HepG2 (cell line): ENCODE measurements around the gene RAPSN. TPM values are rescaled to one million over a fixed set of nuclear protein-coding genes. Genes with fewer than 3 reads are reported as not detected.

Experiments used
- CENPBD1 ChIP-seq: sonication (generic); formaldehyde crosslinking; IDR thresholded peaks from 2 replicates; pipeline ENCODE4 v1.8.0; 2022; ENCODE audit warnings: missing genetic modification reagents, low read depth, mild to moderate bottlenecking, borderline replicate concordance
- DZIP1 ChIP-seq: sonication (generic); formaldehyde crosslinking; IDR thresholded peaks from 2 replicates; pipeline ENCODE4 v1.5.0; 2020; ENCODE audit warnings: mild to moderate bottlenecking, missing genetic modification reagents
- SAFB2 ChIP-seq: sonication (generic); formaldehyde crosslinking; IDR thresholded peaks from 2 replicates; pipeline ENCODE4 v1.5.1; 2020; ENCODE audit warnings: missing genetic modification reagents, low read depth, mild to moderate bottlenecking, borderline replicate concordance
- SMC3 ChIP-seq: IDR thresholded peaks from 2 replicates; pipeline ENCODE4 v1.6.1; 2011; ENCODE audit warnings: low read length, improper control_type of control experiment
- ZFX ChIP-seq: sonication (generic); formaldehyde crosslinking; IDR thresholded peaks from 2 replicates; pipeline ENCODE4 v1.4.0; 2020; ENCODE audit warnings: mild to moderate bottlenecking, low read depth, missing genetic modification reagents, moderate library complexity
- ZIK1 ChIP-seq: sonication (generic); formaldehyde crosslinking; IDR thresholded peaks from 2 replicates; pipeline ENCODE4 v1.5.0; 2020; ENCODE audit warnings: mild to moderate bottlenecking, low read depth, missing genetic modification reagents, borderline replicate concordance
- ZNF501 ChIP-seq: sonication (generic); formaldehyde crosslinking; IDR thresholded peaks from 2 replicates; pipeline ENCODE4 v1.5.1; 2020; ENCODE audit warnings: mild to moderate bottlenecking, moderate library complexity, missing genetic modification reagents
- ZNF572 ChIP-seq: sonication (generic); formaldehyde crosslinking; IDR thresholded peaks from 2 replicates; pipeline ENCODE4 v1.5.1; 2020; ENCODE audit warnings: mild to moderate bottlenecking, missing genetic modification reagents
- ZNF788 ChIP-seq: sonication (generic); formaldehyde crosslinking; IDR thresholded peaks from 2 replicates; pipeline ENCODE4 v1.5.0; 2020; ENCODE audit warnings: mild to moderate bottlenecking, missing genetic modification reagents, borderline replicate concordance
- polyA plus RNA-seq, 8 experiments: library from polyadenylated mRNA; depleted of rRNA in 3 of 8; stranded (reverse) in 7 of 8; unstranded in 1 of 8; fragments of >200 nt; fragmentation: Illumina TruSeq in 4 of 8; extraction: Trizol in 4 of 8; gene quantifications; 2 replicates each; pipeline versions ENCODE4 v1.2.1 to v1.2.3, GENCODE V29; 2011 to 2016; ENCODE audit warnings: low read depth in 4 of 8, missing spikeins in 1 of 8, mixed read lengths in 1 of 8; ENCODE audit not compliant: insufficient read depth in 1 of 8
- total RNA-seq, 5 experiments: library from RNA; depleted of rRNA; stranded (reverse); fragments of >200 nt; fragmentation: Illumina TruSeq; extraction: Trizol; gene quantifications; 2 replicates each; pipeline ENCODE4 v1.2.3, GENCODE V29; 2016; ENCODE audit warnings: low read depth in 1 of 5
- TF ChIP-seq, protein P1 (sequence below): sonication (generic); formaldehyde crosslinking; IDR thresholded peaks from 2 replicates; pipeline ENCODE4 v1.5.0; 2020; ENCODE audit warnings: mild to moderate bottlenecking, missing genetic modification reagents, borderline replicate concordance
- TF ChIP-seq, protein P2 (sequence below): sonication (generic); formaldehyde crosslinking; IDR thresholded peaks from 2 replicates; pipeline ENCODE4 v1.4.0; 2020; ENCODE audit warnings: missing genetic modification reagents; ENCODE audit errors: not compliant biosample characterization
- TF ChIP-seq, protein P3 (sequence below): sonication (generic); formaldehyde crosslinking; IDR thresholded peaks from 2 replicates; pipeline ENCODE4 v1.8.0; 2022; ENCODE audit warnings: mild to moderate bottlenecking, missing genetic modification reagents; ENCODE audit not compliant: insufficient replicate concordance
- TF ChIP-seq, protein P4 (sequence below): sonication (generic); formaldehyde crosslinking; IDR thresholded peaks from 2 replicates; pipeline ENCODE4 v1.5.0; 2020; ENCODE audit warnings: mild to moderate bottlenecking, missing genetic modification reagents

RAPSN gene
- total and polyA plus RNA-seq, 2 of the 13 experiments (the other 11 are each of a cell fraction or from before 2014, with no cell fraction given), result 0.15 to 1.2 TPM

- TF ChIP-seq, protein P1, sequence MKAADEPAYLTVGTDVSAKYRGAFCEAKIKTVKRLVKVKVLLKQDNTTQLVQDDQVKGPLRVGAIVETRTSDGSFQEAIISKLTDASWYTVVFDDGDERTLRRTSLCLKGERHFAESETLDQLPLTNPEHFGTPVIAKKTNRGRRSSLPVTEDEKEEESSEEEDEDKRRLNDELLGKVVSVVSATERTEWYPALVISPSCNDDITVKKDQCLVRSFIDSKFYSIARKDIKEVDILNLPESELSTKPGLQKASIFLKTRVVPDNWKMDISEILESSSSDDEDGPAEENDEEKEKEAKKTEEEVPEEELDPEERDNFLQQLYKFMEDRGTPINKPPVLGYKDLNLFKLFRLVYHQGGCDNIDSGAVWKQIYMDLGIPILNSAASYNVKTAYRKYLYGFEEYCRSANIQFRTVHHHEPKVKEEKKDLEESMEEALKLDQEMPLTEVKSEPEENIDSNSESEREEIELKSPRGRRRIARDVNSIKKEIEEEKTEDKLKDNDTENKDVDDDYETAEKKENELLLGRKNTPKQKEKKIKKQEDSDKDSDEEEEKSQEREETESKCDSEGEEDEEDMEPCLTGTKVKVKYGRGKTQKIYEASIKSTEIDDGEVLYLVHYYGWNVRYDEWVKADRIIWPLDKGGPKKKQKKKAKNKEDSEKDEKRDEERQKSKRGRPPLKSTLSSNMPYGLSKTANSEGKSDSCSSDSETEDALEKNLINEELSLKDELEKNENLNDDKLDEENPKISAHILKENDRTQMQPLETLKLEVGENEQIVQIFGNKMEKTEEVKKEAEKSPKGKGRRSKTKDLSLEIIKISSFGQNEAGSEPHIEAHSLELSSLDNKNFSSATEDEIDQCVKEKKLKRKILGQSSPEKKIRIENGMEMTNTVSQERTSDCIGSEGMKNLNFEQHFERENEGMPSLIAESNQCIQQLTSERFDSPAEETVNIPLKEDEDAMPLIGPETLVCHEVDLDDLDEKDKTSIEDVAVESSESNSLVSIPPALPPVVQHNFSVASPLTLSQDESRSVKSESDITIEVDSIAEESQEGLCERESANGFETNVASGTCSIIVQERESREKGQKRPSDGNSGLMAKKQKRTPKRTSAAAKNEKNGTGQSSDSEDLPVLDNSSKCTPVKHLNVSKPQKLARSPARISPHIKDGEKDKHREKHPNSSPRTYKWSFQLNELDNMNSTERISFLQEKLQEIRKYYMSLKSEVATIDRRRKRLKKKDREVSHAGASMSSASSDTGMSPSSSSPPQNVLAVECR (CRISPR knock-in tag), result no peak; the same call in none of the 2 replicates
- TF ChIP-seq ZIK1 (CRISPR knock-in tag), result peak; percentile 35; the same call in 1 of the 2 replicates
- no peak for TF ChIP-seq SMC3
- TF ChIP-seq DZIP1 (CRISPR knock-in tag), result peak; percentile 65; the same call in 1 of the 2 replicates
- peak; percentile 50; the same call in 1 of the 2 replicates for TF ChIP-seq ZNF501 (CRISPR knock-in tag)
- peak; percentile 22; the same call in 1 of the 2 replicates for TF ChIP-seq CENPBD1
- TF ChIP-seq ZNF788, result peak; percentile 47; the same call in 1 of the 2 replicates
- TF ChIP-seq, protein P2, sequence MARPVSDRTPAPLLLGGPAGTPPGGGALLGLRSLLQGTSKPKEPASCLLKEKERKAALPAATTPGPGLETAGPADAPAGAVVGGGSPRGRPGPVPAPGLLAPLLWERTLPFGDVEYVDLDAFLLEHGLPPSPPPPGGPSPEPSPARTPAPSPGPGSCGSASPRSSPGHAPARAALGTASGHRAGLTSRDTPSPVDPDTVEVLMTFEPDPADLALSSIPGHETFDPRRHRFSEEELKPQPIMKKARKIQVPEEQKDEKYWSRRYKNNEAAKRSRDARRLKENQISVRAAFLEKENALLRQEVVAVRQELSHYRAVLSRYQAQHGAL (CRISPR knock-in tag), result no peak
- TF ChIP-seq ZFX, result peak; percentile 42
- TF ChIP-seq SAFB2 (CRISPR knock-in tag), result 0 out of 2 replicates have a peak, but pooled peaks have one; percentile 19
- TF ChIP-seq, protein P3, sequence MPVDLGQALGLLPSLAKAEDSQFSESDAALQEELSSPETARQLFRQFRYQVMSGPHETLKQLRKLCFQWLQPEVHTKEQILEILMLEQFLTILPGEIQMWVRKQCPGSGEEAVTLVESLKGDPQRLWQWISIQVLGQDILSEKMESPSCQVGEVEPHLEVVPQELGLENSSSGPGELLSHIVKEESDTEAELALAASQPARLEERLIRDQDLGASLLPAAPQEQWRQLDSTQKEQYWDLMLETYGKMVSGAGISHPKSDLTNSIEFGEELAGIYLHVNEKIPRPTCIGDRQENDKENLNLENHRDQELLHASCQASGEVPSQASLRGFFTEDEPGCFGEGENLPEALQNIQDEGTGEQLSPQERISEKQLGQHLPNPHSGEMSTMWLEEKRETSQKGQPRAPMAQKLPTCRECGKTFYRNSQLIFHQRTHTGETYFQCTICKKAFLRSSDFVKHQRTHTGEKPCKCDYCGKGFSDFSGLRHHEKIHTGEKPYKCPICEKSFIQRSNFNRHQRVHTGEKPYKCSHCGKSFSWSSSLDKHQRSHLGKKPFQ, result peak; percentile 24
- TF ChIP-seq, protein P4, sequence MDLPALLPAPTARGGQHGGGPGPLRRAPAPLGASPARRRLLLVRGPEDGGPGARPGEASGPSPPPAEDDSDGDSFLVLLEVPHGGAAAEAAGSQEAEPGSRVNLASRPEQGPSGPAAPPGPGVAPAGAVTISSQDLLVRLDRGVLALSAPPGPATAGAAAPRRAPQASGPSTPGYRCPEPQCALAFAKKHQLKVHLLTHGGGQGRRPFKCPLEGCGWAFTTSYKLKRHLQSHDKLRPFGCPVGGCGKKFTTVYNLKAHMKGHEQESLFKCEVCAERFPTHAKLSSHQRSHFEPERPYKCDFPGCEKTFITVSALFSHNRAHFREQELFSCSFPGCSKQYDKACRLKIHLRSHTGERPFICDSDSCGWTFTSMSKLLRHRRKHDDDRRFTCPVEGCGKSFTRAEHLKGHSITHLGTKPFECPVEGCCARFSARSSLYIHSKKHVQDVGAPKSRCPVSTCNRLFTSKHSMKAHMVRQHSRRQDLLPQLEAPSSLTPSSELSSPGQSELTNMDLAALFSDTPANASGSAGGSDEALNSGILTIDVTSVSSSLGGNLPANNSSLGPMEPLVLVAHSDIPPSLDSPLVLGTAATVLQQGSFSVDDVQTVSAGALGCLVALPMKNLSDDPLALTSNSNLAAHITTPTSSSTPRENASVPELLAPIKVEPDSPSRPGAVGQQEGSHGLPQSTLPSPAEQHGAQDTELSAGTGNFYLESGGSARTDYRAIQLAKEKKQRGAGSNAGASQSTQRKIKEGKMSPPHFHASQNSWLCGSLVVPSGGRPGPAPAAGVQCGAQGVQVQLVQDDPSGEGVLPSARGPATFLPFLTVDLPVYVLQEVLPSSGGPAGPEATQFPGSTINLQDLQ (CRISPR knock-in tag), result 0 out of 2 replicates have a peak, but pooled peaks have one; percentile 7
- TF ChIP-seq ZNF572 (CRISPR knock-in tag), result 0 out of 2 replicates have a peak, but pooled peaks have one; percentile 64
These were observed 40.1 kb downstream of the RAPSN start (continued) for GRCh38 chr11:47408598-47409439.
